ENCODE measurements around the gene LYRM4.

The LYRM4 gene

DNA sequence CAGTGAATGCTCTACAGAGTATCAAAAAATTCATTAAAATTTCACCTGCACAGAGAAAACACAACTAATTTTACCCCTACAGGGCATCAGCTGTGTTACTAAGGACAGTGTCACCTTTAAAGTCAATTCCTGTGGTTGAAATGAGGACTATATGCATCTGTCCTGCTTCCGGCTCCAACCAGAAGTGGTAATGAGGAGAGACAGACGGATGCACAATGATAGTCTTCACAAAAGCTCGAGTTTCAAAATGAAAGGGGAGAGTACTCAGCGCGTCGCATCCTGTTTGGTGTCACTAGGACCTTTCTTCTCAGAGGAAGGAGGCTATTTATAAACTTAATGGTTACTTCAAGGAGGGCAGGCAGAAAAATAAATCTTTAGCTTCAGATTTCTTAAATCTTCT is 86.5 kb downstream of the LYRM4 start:
- Histone ChIP-seq H3K9ac (no peak overlapping the region), H3K36me3 (ENCODE audit: control insufficient read depth, insufficient read depth, low read length) (no peaks in the 10 kb centered on the region), H2AFZ (no peak overlapping the region), H3K4me2 (ENCODE audit: low read length) (no peak overlapping the region), H3K79me2 (no peaks in the 10 kb centered on the region), H3K27me3 (ENCODE audit: control insufficient read depth, insufficient read depth, low read length) (no peaks in the 10 kb centered on the region), H3K27ac (no peak overlapping the region), H3K4me3 (ENCODE audit: low read depth, low read length) (no peak overlapping the region), H3K9me3 (ENCODE audit: control insufficient read depth, low read length) (no peaks in the 10 kb centered on the region), H3K4me1 (no peaks in the 10 kb centered on the region)
- TF ChIP-seq, protein P1, sequence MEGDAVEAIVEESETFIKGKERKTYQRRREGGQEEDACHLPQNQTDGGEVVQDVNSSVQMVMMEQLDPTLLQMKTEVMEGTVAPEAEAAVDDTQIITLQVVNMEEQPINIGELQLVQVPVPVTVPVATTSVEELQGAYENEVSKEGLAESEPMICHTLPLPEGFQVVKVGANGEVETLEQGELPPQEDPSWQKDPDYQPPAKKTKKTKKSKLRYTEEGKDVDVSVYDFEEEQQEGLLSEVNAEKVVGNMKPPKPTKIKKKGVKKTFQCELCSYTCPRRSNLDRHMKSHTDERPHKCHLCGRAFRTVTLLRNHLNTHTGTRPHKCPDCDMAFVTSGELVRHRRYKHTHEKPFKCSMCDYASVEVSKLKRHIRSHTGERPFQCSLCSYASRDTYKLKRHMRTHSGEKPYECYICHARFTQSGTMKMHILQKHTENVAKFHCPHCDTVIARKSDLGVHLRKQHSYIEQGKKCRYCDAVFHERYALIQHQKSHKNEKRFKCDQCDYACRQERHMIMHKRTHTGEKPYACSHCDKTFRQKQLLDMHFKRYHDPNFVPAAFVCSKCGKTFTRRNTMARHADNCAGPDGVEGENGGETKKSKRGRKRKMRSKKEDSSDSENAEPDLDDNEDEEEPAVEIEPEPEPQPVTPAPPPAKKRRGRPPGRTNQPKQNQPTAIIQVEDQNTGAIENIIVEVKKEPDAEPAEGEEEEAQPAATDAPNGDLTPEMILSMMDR (IDR thresholded peaks at IDR 0.05): no peak

DNA sequence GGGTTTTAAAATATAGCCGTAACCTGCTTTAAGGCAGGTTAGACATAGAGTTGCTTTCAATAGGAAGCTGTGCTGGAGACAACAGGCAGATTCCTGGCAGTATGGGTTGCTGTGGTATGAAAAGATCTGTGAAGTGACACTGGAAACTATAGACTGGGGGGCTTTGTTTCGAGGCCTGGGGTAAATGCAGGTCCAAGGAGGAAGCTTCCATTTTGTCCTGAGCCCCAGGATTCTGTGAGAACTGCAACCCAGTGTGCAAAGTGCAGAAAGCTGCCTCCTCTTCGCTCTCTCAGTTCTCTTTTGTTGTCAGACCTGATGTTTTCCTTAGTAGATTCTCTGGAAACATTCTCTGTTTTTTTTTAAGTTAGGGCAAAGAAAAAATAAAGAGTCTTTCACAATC is 86.9 kb downstream of the LYRM4 start:
- Histone ChIP-seq H3K79me2 (no peaks in the 10 kb centered on the region), H3K4me2 (ENCODE audit: low read length) (no peak overlapping the region), H3K27me3 (ENCODE audit: control insufficient read depth, insufficient read depth, low read length) (no peaks in the 10 kb centered on the region), H3K27ac (no peak overlapping the region), H3K4me1 (no peaks in the 10 kb centered on the region), H3K9ac (no peak overlapping the region), H3K36me3 (ENCODE audit: control insufficient read depth, insufficient read depth, low read length) (no peaks in the 10 kb centered on the region), H2AFZ (no peak overlapping the region), H3K4me3 (ENCODE audit: low read depth, low read length) (no peak overlapping the region), H3K9me3 (ENCODE audit: control insufficient read depth, low read length) (no peaks in the 10 kb centered on the region)
- TF ChIP-seq, protein P1 (IDR thresholded peaks at IDR 0.05): no peak

DNA sequence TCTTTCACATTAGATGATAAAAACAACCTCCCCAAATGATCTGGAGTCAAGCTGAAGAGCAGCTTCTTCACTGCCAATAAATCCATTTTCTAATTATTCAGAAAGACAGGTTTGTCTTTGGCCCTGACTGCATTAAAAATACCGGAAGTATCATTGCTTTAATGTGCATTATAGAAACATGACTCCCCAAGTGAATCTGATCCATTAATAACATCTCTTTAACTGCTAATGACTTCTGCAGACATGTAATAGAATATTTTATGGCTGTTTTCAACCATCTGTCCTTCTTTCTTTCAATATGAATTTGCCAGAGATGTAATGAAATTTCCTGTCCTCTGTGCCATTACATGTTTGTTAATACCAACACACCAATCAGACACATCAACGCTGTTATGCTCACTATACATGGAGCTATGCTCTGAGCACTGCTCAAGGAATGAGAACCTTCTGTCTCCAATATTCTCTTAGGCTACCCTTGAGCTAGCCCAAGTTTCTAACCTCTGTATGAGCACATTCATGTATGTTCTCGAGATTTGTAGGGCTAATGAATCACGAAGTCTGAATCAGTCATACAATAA is 87.8 kb downstream of the LYRM4 start:
- no peak overlapping the region for H3K9ac ChIP-seq
- TF ChIP-seq, protein P1 (IDR thresholded peaks at IDR 0.05): no peak
- no peaks in the 10 kb centered on the region for H3K36me3 ChIP-seq (ENCODE audit: control insufficient read depth, insufficient read depth, low read length)
- no peaks in the 10 kb centered on the region for H3K9me3 ChIP-seq (ENCODE audit: control insufficient read depth, low read length)
- H3K27ac ChIP-seq: no peak overlapping the region
- H3K4me3 ChIP-seq (ENCODE audit: low read depth, low read length): no peak overlapping the region
- H3K79me2 ChIP-seq: no peaks in the 10 kb centered on the region
- no peaks in the 10 kb centered on the region for H3K4me1 ChIP-seq
- H2AFZ ChIP-seq: no peak overlapping the region
- no peak overlapping the region for H3K4me2 ChIP-seq (ENCODE audit: low read length)
- no peaks in the 10 kb centered on the region for H3K27me3 ChIP-seq (ENCODE audit: control insufficient read depth, insufficient read depth, low read length)

DNA sequence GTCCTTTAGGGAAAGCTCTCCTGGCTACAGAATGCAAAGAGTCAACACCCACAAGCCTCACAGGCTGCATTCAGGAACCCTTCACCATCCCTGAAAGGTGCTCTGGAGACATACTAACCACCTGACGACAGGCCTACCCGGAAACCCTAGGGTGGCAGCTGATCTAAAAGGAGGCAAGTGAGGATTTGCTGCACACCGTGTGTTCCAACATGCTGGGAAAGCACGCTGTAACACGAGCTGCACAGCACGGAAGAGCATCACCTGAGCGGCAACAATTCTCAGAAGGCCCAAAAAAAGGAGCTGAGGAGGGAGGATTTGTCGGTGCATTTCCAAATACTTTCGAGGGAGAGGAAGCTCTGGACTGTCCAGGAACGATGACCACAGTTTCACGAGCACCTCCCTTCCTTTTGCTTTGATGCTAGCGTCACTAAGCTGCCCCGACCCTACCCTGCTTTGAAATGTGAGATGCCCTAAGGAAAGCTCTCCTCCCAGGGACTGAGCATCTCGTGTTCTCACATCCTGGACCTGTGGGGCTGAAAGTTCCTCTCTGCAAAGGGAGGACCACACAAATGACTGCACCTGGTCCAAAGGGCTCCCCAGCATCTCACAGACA is 88.6 kb downstream of the LYRM4 start:
- H2AFZ ChIP-seq: no peak overlapping the region
- no peaks in the 10 kb centered on the region for H3K36me3 ChIP-seq (ENCODE audit: control insufficient read depth, insufficient read depth, low read length)
- H3K9me3 ChIP-seq (ENCODE audit: control insufficient read depth, low read length): no peaks in the 10 kb centered on the region
- no peaks in the 10 kb centered on the region for H3K4me1 ChIP-seq
- H3K4me2 ChIP-seq (ENCODE audit: low read length): no peak overlapping the region
- H3K4me3 ChIP-seq (ENCODE audit: low read depth, low read length): no peak overlapping the region
- H3K27me3 ChIP-seq (ENCODE audit: control insufficient read depth, insufficient read depth, low read length): no peaks in the 10 kb centered on the region
- H3K79me2 ChIP-seq: peaks cover 3% of the 10 kb centered on the region
- H3K27ac ChIP-seq: no peak overlapping the region
- no peak overlapping the region for H3K9ac ChIP-seq
- TF ChIP-seq, protein P1 (IDR thresholded peaks at IDR 0.05): no peak

DNA sequence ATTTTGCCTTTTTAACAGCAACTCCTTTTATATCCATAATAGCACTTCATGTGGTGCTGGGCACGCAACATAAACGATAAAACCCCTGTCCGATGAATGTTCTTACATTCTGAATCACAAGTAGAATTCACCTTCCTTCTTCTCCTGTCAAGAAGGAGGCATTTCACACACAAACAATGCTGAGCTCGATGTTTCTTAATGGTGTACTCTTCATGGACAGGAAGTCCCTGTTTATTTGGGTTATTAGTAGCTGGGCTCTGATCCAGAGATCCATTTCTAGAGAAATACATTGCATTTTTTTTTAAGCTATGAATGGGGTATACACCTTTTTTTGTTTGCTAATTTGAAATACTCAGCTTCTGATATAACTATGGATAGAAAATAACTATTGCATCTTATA is 93.2 kb downstream of the LYRM4 start:
- no peaks in the 10 kb centered on the region for H3K9me3 ChIP-seq (ENCODE audit: control insufficient read depth, low read length)
- no peaks in the 10 kb centered on the region for H3K4me1 ChIP-seq
- H3K4me2 ChIP-seq (ENCODE audit: low read length): no peak overlapping the region
- H3K79me2 ChIP-seq: peaks cover 3% of the 10 kb centered on the region
- H2AFZ ChIP-seq: no peak overlapping the region
- H3K9ac ChIP-seq: no peak overlapping the region
- TF ChIP-seq, protein P1 (IDR thresholded peaks at IDR 0.05): no peak
- H3K27me3 ChIP-seq (ENCODE audit: control insufficient read depth, insufficient read depth, low read length): no peaks in the 10 kb centered on the region
- H3K4me3 ChIP-seq (ENCODE audit: low read depth, low read length): no peak overlapping the region
- H3K27ac ChIP-seq: no peak overlapping the region
- no peaks in the 10 kb centered on the region for H3K36me3 ChIP-seq (ENCODE audit: control insufficient read depth, insufficient read depth, low read length)
